Activated naive CD4-positive, alpha-beta T cell treated with anti-CD3 and anti-CD28 coated beads, Interleukin-2, amount 50 U/mL, for 72 hours (primary cell): Measurements from ENCODE around the gene DDX27. TPM values are rescaled to one million over a fixed set of nuclear protein-coding genes. Genes with fewer than 3 reads are reported as not detected.
A peak's percentile ranks its signal among the peaks of the same experiment; 100 is the strongest.

Experiments
- ATAC-seq, 2 donors: fragments of 150-1000 bp; cut with Tn5 transposase; 2 replicates each; pipeline ENCODE4 v1.10.0; 2021; ENCODE audit warnings: mild to moderate bottlenecking in 2 of 2, moderate library complexity in 2 of 2
- DNase-seq, 2 donors: peaks; one replicate each; pipeline ENCODE4 v3.0.0; 2021 to 2022; ENCODE audit warnings: low spot score in 2 of 2
- H3K27ac Mint-ChIP-seq, 2 donors: one replicate each; pipeline ENCODE4 v1.8.0; 2022; ENCODE audit warnings: mild to moderate bottlenecking in 2 of 2, mixed read lengths in 2 of 2
- H3K36me3 Mint-ChIP-seq, 2 donors: one replicate each; pipeline ENCODE4 v1.8.0; 2022; ENCODE audit warnings: mixed read lengths in 2 of 2
- H3K9me3 Mint-ChIP-seq, 2 donors: one replicate each; pipeline ENCODE4 v1.8.0; 2022; ENCODE audit warnings: mixed read lengths in 2 of 2
- total RNA-seq, 2 donors: library from RNA; stranded (reverse); gene quantifications; one replicate each; pipeline ENCODE4 v1.2.3, GENCODE V29; 2022

DDX27 gene
- total RNA-seq, 2 donors from 2014 or later = 42.1 to 51.9 TPM

DNA sequence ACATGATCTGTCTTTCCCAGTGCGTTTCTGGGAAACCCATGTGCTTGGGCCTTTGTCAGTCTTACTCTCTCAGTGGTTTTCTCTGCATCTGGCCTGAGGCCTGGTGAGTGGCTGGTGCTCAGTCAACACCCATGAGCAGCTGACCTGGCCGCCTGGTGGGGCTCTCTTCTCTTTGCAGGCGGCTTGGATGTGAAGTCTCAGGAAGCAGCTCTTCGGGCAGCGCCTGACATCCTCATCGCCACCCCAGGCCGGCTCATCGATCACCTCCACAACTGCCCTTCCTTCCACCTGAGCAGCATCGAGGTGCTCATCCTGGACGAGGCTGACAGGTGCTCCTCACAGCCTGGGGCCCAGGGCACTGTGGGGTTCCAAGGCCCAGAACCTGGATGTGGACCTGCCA is 10.8 kb downstream of the DDX27 start:
- Mint-ChIP-seq H3K36me3 (peaks cover 15 to 23% of the 10 kb centered on the region in 2 donors), H3K27ac (peak overlapping the region; percentile 69 to 78), H3K9me3 (no peaks in the 10 kb centered on the region)
- no peak for DNase-seq
- ATAC-seq = no peak

DNA sequence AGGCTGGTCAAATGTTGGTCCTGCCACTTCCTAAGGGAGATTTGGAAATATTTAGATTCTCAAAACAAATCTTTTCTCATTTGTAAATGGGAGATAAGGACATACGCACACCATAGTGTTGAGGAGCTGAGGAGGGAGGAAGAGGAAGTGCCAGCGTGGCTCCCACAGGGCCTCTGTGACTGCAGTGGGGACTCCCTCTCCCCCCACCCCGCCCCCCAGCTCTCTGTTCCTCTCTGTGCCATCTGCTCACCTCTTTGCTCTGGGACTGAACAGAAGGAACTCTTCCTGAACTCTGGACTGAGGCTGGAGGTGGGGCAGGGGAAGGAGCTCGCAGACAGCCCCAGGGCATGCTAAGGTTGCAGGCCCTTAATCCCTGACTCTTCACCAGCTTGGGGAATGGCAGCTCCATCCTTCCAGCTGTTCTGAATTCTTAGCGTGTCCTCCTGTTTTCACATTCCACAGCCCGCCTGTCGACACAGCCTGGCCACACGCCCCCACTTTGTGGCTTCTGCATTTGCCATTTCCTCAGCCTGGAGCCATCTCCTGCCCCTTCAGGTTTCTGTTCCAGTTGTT is 11.4 kb downstream of the DDX27 start:
- Mint-ChIP-seq H3K36me3 (peaks cover 13 to 21% of the 10 kb centered on the region in 2 donors), H3K27ac (peak overlapping the region; percentile 69 to 88), H3K9me3 (no peaks in the 10 kb centered on the region)
- DNase-seq = no peak
- ATAC-seq = no peak

DNA sequence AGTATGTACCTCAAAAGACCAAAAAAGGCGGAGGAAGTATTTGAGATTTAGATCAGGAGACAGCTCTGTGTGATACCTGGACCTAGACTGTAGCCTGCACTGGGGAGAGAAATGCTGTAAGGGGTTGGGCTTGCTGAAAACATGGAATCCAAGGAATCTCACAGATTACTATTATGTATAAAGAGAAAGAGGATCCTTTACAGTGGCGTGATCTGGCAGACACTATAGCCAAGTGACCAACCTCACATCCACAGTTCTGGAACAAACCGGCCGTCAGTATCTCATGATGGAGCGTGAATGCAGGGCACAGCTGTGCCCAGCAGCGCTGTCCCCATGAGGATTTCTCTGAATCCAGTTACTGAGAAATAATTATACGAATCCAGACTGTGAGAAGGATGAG is 12.3 kb downstream of the DDX27 start:
- Mint-ChIP-seq H3K9me3 (no peaks in the 10 kb centered on the region), H3K27ac (peak overlapping the region in 1 of 2 donors; percentile 88), H3K36me3 (peaks cover 7 to 14% of the 10 kb centered on the region in 2 donors)
- DNase-seq = no peak
- no peak for ATAC-seq

DNA sequence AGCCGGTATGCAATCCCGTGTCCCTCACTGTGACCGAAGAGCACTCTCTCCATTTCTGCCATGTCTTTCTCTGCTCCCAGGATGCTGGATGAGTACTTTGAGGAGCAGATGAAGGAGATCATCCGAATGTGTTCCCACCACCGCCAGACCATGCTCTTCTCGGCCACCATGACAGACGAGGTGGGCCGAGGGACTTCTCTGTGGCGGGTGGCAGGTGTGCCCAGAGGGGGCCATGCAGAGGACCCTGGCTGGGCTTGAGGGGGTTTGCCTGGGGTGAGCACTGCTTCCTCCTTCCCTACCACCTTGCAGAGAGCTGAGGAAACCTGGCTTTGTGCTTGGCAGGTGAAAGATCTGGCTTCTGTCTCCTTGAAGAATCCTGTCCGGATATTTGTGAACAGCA is 14.0 kb downstream of the DDX27 start:
- no peak for DNase-seq
- Mint-ChIP-seq H3K27ac (peak overlapping the region in 1 of 2 donors; percentile 40), H3K9me3 (no peaks in the 10 kb centered on the region), H3K36me3 (peaks cover 7 to 14% of the 10 kb centered on the region in 2 donors)
- no peak for ATAC-seq

DNA sequence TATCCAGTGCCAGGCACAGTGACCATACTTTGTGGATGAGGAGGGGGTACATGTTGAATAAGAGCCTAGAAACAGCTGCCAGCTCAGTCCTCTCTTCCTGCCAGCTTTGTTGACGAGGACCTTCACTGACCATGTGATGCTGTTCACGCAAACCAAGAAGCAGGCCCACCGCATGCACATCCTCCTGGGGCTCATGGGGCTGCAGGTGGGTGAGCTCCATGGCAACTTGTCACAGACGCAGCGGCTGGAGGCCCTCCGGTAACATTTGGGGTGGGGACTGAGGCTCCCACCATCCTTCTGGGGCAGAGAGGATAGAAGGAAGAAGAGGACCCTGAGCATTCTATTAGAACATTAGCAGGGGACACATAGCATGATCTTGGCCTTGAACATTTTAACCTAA is 15.6 kb downstream of the DDX27 start:
- ATAC-seq (no peak), DNase-seq (no peak)
- H3K36me3 Mint-ChIP-seq = peaks cover 7 to 14% of the 10 kb centered on the region in 2 donors
- no peaks in the 10 kb centered on the region for H3K9me3 Mint-ChIP-seq
- H3K27ac Mint-ChIP-seq = peak overlapping the region in 1 of 2 donors; percentile 81

DNA sequence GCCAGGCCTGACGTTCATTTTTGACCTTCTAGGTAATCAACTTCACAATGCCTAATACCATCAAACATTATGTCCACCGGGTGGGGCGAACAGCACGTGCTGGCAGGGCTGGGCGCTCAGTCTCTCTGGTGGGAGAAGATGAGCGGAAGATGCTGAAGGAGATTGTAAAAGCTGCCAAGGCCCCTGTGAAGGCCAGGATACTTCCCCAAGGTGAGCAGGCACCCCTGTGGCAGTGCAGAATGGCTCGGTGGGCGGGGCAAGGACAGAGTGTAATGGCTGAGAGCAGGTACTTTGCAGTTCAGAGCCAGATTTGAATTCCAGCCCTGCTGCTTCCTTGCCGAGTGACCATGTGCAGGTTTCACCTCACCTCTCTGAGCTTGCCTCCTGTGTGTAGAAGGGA is 17.1 kb downstream of the DDX27 start:
- peak overlapping the region in 1 of 2 donors; percentile 24 for H3K27ac Mint-ChIP-seq
- ATAC-seq (no peak), DNase-seq (no peak)
- H3K36me3 Mint-ChIP-seq = peaks cover 7 to 9% of the 10 kb centered on the region in 2 donors
- no peaks in the 10 kb centered on the region for H3K9me3 Mint-ChIP-seq

DNA sequence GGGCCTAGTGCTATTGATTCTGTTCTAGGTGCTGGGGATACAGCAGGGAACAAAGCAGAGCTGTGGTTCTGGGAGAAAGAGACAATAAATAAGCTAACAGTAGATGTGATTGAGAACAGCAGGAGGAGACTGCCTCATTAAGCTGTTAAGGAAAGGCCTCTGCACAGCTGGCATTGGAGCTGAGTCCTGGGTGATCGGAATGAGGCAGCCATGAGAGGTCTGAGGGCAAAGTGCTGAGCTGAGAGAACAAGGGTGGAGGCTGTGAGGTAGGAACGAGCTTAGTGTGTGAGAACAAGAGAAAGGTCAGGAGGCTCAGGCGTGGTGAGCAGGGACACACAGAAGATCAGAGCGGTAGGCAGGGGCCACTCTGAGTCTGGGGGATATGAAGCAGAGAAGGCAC is 18.3 kb downstream of the DDX27 start:
- Mint-ChIP-seq H3K36me3 (peaks cover 7% of the 10 kb centered on the region in 2 donors), H3K27ac (peak overlapping the region in 1 of 2 donors; percentile 16), H3K9me3 (no peaks in the 10 kb centered on the region)
- DNase-seq = no peak
- ATAC-seq = no peak

DNA sequence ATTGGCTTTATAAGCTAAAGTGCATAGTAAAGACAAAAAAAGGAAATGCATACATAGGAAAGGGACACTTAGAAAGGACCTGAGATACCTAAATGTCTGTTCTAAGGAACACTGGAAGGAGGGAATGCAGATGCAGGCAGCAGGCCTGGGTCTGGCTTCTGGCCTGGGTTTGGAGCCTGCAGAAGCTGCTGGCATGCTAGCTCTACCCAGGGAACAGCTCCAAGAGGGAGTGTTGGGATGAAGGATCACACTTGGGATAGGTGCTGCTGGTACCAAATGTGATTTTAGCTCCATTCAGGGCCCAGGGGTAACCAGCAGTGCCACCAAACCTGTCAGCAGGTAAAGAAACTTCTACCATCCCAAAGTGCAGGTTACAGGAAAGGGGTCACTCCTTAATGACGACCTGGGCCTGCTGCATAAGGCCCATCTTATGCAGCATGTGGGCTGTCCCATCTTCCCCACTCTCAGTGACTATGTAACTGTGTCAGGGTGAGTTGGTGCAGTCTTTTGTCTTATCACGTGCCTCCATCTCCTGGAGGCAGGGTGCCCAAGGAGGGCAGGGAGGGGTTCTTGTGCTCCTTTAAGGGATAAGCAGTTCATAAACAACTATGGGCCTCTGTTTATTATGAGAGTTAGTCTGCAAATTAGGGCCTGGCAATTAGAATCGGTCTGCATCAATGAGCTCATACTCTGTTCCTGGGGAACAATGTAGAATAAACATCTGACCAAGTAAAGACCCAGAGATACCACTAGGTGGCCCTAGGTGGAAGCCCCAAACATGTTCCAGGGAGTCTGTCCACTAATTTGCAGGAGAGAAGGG is 26.9 kb downstream of the DDX27 start:
- peak overlapping the region in 1 of 2 donors; percentile 62 for H3K27ac Mint-ChIP-seq
- ATAC-seq (peak; percentile 66 to 70), DNase-seq (no peak)
- peaks cover 0 to 11% of the 10 kb centered on the region in 2 donors for H3K36me3 Mint-ChIP-seq
- H3K9me3 Mint-ChIP-seq = no peaks in the 10 kb centered on the region

DNA sequence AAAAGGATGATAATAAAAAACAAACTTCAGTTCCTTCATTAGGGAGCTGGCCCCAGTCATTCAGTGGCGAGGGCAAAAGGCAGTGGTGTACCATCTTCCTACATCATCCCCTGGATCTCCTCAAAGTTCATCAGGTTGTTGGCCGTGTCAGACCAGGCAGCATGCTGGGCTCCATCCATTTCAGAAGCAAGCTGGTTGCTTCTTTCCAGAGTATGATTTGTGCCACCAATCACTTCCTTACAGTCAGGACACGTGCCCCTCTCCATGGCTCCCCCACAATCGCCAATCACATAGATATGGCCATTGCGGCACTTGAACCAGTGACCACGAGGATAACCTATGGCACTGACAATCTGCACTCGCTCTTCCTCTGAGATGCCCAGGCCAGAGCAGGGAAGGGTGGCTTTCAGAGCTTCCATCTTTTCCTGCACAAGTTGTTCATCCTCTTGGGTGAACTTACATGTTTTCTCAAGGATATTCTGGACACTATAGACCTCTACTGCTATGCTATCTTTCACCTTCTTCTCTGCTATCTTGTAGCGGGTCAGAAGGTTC is 28.0 kb downstream of the DDX27 start:
- ATAC-seq (no peak), DNase-seq (no peak)
- Mint-ChIP-seq H3K27ac (peak overlapping the region; percentile 62 to 70), H3K9me3 (no peaks in the 10 kb centered on the region), H3K36me3 (peaks cover 0 to 11% of the 10 kb centered on the region in 2 donors)

DNA sequence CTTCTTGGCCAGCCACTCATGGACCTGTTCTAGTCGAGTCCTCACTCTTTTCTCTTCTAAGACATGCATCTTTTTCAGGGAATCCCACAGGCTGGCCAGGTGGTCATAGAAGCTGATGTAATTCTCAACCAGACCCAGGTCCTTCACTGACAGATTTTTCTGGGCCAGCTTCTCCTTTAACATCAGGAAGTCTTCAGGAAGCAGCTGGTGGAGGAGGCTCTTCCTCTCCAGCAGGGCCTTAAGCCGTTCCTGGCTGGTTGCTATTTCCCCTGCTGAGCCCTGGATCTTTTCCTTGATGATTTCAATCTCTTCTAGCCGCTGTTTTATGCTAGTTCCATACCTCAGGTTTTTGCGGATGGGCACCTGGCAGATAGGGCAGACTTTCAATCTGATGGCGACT is 28.6 kb downstream of the DDX27 start:
- Mint-ChIP-seq H3K36me3 (peaks cover 4 to 13% of the 10 kb centered on the region in 2 donors), H3K27ac (peak overlapping the region; percentile 62 to 70)
- ATAC-seq = no peak

DNA sequence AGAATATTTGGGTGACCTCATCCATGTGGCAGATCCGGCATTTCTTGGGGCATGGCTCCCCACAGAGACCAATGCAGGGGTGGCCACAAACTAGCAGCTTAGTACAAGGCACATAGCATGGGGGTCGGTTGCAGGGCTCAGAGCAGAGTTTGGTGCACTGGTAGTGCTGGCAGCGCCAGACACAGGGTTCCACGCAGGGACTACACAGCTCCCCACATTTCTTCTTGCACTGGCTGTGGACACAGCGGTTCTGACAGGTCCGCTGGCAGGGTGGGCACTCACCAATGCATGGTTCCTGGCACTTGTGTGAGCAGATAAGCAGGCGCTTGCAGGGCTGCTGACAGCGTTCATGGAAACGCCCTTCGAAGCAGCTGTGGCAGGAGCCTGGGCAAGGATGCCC is 29.1 kb downstream of the DDX27 start:
- DNase-seq (no peak), ATAC-seq (peak in 1 of 2 donors; percentile 11)
- H3K27ac Mint-ChIP-seq = peak overlapping the region in 1 of 2 donors; percentile 62
- H3K36me3 Mint-ChIP-seq = peaks cover 9 to 16% of the 10 kb centered on the region in 2 donors
- H3K9me3 Mint-ChIP-seq = no peaks in the 10 kb centered on the region

More for the DNA sequence above, 28.6 kb downstream of the DDX27 start:
- no peak for DNase-seq
- H3K9me3 Mint-ChIP-seq = no peaks in the 10 kb centered on the region

DNA sequence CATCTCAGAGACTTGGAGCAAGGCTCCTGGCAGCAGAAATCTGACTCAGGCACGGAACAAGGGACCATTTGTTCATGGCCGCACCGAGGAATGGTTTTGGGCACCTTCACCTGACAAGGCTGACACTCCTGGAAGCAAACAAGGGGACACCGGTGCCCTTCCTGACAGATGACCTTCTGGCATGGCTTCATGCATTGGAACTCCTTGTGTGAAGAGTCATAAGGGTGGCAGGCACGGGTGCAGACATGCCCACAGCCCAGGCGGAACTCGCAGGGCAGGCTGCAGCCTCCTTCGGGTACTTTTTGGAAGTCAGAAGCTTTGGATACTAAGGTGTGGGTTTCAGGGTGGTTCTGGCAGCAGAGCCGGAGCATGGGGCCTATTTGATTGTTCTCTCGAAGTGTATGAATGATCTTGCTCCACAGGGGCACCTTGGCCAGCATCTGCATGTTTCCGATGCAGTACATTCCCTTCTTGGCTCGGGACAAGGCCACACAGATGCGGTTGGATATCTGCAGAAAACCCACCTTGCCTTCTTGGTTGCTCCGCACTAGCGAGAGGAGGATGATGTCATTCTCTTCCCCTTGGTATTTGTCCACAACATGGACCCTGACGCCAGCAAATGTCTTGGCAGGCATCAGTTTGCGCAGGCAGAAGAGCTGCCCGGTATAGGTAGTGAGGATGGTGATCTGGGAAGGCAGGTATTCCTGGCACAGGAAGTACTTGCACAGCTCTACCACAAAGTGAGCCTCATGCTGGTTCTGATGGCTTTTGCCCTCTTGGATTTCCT is 29.9 kb downstream of the DDX27 start:
- ATAC-seq = no peak
- Mint-ChIP-seq H3K36me3 (peaks cover 13 to 16% of the 10 kb centered on the region in 2 donors), H3K9me3 (no peaks in the 10 kb centered on the region), H3K27ac (peak overlapping the region; percentile 41 to 89)
- no peak for DNase-seq

DNA sequence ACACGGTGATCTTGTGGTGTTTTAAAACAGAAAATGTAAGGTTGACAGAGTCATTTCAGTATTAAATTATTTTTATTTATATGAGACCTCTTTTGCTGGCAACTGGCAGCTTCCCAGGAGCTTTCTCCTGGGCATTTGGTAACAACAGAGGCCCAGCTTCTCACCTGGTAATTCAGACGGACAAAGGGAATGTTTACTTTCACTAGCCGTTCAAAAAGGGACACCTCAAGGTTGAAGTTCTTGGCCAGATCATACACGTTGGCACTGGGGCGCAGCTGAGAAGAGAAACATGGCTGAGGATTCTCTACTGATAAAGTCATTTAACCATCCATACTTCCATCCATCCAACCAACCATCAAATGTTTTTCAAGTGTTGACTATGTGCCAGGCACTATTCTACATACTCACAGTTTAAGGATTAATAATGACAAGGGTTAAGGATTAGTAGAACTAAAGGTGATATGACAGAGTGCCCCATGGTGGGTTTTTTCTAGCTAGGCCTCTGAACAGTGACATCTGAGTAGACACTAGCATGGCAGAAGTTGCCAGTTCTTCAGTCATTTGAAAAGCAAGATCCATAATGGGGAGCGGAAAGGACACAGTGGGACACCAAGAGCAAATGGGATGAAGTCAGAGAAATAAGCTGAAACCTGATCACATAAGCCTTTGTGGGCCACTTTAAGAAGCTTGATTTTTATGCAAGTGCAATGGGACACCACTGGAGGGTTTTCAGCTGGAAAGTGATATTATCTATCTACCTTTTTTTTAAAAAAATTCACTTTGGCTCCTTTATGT is 33.5 kb downstream of the DDX27 start:
- peaks cover 29 to 37% of the 10 kb centered on the region in 2 donors for H3K36me3 Mint-ChIP-seq
- ATAC-seq (no peak), DNase-seq (no peak)
- H3K27ac Mint-ChIP-seq = peak overlapping the region in 1 of 2 donors; percentile 78
- no peaks in the 10 kb centered on the region for H3K9me3 Mint-ChIP-seq

DNA sequence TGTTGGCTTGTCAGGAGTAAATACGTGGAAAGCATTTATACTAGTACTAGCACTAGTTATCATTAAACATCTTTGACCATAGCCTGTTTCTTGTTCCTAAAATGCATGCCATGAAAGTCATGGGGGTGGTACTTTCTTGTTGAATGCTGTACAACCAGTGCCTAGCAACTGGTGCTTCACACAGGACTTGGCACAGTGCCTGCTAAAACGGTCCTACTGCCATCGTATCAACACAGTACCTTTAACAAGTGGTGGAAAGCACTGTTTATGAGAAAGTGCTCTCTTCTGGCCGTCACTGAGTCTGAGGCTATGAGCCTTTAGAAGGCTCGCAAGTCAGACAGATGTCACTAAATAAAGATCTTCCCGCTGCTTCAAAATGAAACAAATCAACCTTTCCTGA is 37.0 kb downstream of the DDX27 start:
- ATAC-seq = no peak
- H3K27ac Mint-ChIP-seq = peak overlapping the region in 1 of 2 donors; percentile 16
- no peaks in the 10 kb centered on the region for H3K9me3 Mint-ChIP-seq
- DNase-seq = no peak
- peaks cover 31 to 46% of the 10 kb centered on the region in 2 donors for H3K36me3 Mint-ChIP-seq

DNA sequence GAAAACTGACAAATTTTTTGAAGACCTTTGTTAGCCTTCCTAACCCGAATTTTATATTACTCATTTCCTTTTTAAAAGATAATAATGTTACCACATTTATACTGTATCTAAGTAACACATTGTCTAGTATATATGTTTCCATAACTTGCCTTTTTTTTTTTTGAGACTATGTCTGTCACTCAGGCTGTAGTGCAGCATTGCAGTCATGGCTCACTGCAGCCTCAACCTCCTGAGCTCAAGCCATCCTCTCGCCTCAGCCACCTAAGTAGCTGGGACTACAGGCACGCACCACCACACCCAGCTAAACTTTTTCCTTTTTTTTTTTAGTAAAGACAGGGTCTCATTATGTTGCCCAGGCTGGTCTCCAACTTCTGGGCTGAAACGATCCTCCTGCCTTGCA is 40.1 kb downstream of the DDX27 start:
- Mint-ChIP-seq H3K9me3 (no peaks in the 10 kb centered on the region), H3K36me3 (peaks cover 31 to 58% of the 10 kb centered on the region in 2 donors), H3K27ac (peak overlapping the region; percentile 21 to 88)
- DNase-seq = no peak
- ATAC-seq = peak; percentile 39 to 54

DNA sequence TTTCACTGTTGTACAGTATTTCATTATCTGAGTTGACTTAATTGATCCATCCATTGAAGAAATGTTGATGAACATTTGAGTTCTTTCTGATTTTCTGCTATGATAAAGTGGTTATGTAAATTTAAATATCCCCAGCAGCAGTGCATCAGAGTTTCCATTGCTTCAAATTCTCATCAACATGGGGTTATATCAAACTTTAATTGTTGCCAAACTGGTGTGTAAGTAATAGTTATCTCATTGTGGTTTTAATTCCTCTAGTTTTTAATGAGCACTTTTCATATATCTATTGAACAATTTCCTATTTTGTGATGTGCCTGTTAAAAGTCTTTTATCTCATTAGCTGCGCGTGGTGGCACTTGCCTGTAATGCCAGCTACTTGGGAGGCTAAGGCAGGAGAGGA is 40.6 kb downstream of the DDX27 start:
- Mint-ChIP-seq H3K27ac (peak overlapping the region; percentile 21 to 88), H3K9me3 (no peaks in the 10 kb centered on the region), H3K36me3 (peaks cover 27 to 58% of the 10 kb centered on the region in 2 donors)
- ATAC-seq (peak in 1 of 2 donors; percentile 28), DNase-seq (no peak)
